Nephron progenitor cell (in vitro differentiated cells): ENCODE results near the gene ITPR1.
A peak's percentile ranks its signal among the peaks of the same experiment; 100 is the strongest.

Source experiments
- DNase-seq: peaks from one replicate; pipeline ENCODE4 v3.0.0; 2021
- H3K27ac Mint-ChIP-seq: 2 replicates; pipeline ENCODE4 v1.8.0; 2021; ENCODE audit warnings: mild to moderate bottlenecking, moderate library complexity, mixed read lengths
- H3K27me3 Mint-ChIP-seq: 2 replicates; pipeline ENCODE4 v1.8.0; 2021; ENCODE audit warnings: mild to moderate bottlenecking, low read depth, mixed read lengths; ENCODE audit not compliant: poor library complexity
- H3K36me3 Mint-ChIP-seq: 2 replicates; pipeline ENCODE4 v1.8.0; 2021; ENCODE audit warnings: low read depth, mixed read lengths
- H3K4me1 Mint-ChIP-seq: 2 replicates; pipeline ENCODE4 v1.8.0; 2021; ENCODE audit warnings: mixed read lengths
- H3K4me3 Mint-ChIP-seq: 2 replicates; pipeline ENCODE4 v1.8.0; 2021; ENCODE audit warnings: mild to moderate bottlenecking, moderate library complexity, mixed read lengths
- H3K9me3 Mint-ChIP-seq: 2 replicates; pipeline ENCODE4 v1.8.0; 2021; ENCODE audit warnings: mild to moderate bottlenecking, moderate library complexity, mixed read lengths
- TF ChIP-seq, protein P1 (sequence below): fragments of 200-600 bp; sonication (generic); IDR thresholded peaks from 2 replicates; pipeline ENCODE4 v1.5.0; 2021; ENCODE audit warnings: antibody characterized with exemption

Gene ITPR1

DNA sequence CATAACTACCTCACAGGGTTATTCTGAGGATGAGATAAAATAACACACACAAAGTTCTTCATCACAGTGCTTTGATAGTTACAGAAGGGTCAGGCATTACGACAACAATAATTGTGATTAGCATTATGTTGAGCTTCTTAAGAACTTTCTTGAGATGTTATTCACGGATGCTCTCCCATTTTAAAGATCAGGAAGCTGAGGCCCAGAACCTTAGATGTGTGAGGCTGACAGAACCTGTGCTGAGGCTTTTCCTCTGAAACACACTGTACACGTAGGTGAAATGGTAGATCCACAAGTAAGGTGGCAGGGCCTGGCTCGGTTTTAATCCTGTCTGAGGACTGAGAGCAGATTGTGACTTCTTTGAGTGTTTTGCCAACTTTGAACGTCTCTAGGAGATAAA, 274.9 kb downstream of the ITPR1 start:
- TF ChIP-seq, protein P1, sequence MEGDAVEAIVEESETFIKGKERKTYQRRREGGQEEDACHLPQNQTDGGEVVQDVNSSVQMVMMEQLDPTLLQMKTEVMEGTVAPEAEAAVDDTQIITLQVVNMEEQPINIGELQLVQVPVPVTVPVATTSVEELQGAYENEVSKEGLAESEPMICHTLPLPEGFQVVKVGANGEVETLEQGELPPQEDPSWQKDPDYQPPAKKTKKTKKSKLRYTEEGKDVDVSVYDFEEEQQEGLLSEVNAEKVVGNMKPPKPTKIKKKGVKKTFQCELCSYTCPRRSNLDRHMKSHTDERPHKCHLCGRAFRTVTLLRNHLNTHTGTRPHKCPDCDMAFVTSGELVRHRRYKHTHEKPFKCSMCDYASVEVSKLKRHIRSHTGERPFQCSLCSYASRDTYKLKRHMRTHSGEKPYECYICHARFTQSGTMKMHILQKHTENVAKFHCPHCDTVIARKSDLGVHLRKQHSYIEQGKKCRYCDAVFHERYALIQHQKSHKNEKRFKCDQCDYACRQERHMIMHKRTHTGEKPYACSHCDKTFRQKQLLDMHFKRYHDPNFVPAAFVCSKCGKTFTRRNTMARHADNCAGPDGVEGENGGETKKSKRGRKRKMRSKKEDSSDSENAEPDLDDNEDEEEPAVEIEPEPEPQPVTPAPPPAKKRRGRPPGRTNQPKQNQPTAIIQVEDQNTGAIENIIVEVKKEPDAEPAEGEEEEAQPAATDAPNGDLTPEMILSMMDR: no peak
- no peak for DNase-seq
- no peaks in the 10 kb centered on the region for H3K4me1 Mint-ChIP-seq
- H3K27ac Mint-ChIP-seq: peak overlapping the region; percentile 75
- peaks cover 32% of the 10 kb centered on the region for H3K9me3 Mint-ChIP-seq
- H3K36me3 Mint-ChIP-seq: peaks cover 84% of the 10 kb centered on the region
- no peak overlapping the region for H3K4me3 Mint-ChIP-seq
- peaks cover 3% of the 10 kb centered on the region for H3K27me3 Mint-ChIP-seq

DNA sequence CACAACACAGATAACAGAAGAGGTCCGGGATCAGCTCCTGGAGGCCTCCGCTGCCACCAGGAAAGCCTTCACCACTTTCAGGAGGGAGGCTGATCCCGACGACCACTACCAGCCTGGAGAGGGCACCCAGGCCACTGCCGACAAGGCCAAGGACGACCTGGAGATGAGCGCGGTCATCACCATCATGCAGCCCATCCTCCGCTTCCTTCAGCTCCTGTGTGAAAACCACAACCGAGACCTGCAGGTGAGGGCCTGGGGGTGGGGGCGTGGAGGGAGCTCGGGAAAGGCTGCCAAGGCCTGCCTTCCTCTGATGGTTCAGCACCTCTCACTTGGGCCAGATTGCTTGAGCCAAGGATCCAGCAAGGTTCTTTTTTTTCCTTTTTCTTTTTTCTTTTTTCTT, 275.4 kb downstream of the ITPR1 start:
- DNase-seq: no peak
- Mint-ChIP-seq H3K27me3 (peaks cover 3% of the 10 kb centered on the region), H3K4me3 (no peak overlapping the region), H3K9me3 (peaks cover 28% of the 10 kb centered on the region), H3K4me1 (no peaks in the 10 kb centered on the region), H3K36me3 (peaks cover 84% of the 10 kb centered on the region), H3K27ac (peak overlapping the region; percentile 75)
- TF ChIP-seq, protein P1: no peak

DNA sequence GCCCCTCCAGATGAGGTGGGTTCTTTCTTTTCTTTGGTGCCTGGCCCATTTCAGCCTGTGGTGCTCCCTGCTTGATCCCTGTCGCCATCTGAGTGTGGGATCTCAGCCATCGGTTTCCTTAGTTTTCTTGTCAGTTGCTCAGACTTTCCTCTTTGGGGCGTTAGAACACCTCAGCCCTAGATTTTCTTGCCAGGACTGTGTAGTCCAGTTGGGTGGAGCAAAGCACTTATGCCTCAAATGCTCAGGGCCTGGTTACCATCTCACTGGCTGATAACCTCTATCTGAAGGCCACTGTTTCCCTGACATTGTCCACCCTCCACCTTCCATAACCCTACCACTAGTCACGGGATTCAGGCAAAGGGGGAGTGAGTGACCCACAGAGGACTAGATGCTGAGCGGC, 277.4 kb downstream of the ITPR1 start:
- Mint-ChIP-seq H3K9me3 (peaks cover 10% of the 10 kb centered on the region), H3K27me3 (peaks cover 3% of the 10 kb centered on the region), H3K4me3 (no peak overlapping the region), H3K27ac (peak overlapping the region; percentile 41), H3K4me1 (peaks cover 2% of the 10 kb centered on the region), H3K36me3 (peaks cover 82% of the 10 kb centered on the region)
- no peak for DNase-seq
- TF ChIP-seq, protein P1: no peak

DNA sequence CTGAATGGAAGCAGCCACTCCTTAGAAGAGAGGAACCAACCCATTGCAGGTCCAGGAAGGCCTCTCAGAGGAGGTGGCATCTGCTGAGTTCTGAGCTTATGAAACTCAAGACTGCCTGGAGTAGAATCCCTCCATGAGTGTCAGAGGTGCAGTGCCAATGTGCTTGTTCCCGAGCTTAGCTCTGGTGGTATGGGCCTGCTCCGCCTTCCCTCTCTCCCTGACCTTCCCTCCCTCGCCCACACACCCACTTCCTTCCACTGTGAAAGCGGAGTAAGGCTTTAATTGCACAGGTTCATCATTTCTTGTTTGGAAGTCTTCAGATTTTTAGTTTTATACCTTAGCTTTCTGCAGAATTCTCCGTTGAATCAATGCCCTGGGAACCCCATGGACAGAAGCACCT, 278.1 kb downstream of the ITPR1 start:
- H3K27ac Mint-ChIP-seq: peak overlapping the region; percentile 77
- peaks cover 5% of the 10 kb centered on the region for H3K4me1 Mint-ChIP-seq
- H3K4me3 Mint-ChIP-seq: no peak overlapping the region
- DNase-seq: no peak
- H3K9me3 Mint-ChIP-seq: peaks cover 3% of the 10 kb centered on the region
- peaks cover 3% of the 10 kb centered on the region for H3K27me3 Mint-ChIP-seq
- peaks cover 82% of the 10 kb centered on the region for H3K36me3 Mint-ChIP-seq
- TF ChIP-seq, protein P1: no peak

DNA sequence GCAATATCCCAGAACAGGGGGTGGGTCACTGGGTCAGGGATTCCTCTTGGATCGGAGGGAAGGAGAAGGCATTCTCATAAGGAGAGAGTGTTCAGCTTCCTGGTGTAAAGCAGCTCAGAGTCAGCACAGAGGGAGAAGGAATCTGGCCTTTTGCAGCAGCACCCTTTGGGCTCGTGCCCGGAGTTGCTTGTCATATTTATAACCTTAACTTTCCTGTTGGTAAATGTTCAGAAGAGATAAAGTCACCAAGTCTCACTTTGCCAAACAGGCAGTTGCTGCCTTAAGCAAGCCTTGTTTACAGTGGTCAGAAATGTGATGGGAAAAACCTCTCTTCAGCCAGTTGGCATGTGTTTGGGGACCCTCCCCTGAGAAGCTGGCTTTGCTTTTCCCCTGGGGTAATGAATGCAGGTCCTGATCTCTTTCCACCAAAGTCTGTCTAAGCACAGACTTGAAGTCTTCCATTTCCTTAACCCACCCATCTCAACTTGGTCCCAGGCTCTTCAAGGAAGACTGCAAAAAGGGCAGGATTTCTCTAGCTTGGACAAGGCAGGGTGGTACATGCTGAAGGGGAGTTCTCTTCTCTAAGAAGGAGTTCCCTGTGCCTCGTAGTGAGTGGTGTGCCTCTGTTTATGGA, 279.1 kb downstream of the ITPR1 start:
- peaks cover 3% of the 10 kb centered on the region for H3K27me3 Mint-ChIP-seq
- no peak for DNase-seq
- TF ChIP-seq, protein P1: no peak
- H3K4me3 Mint-ChIP-seq: no peak overlapping the region
- no peak overlapping the region for H3K27ac Mint-ChIP-seq
- peaks cover 15% of the 10 kb centered on the region for H3K4me1 Mint-ChIP-seq
- no peaks in the 10 kb centered on the region for H3K9me3 Mint-ChIP-seq
- peaks cover 82% of the 10 kb centered on the region for H3K36me3 Mint-ChIP-seq

DNA sequence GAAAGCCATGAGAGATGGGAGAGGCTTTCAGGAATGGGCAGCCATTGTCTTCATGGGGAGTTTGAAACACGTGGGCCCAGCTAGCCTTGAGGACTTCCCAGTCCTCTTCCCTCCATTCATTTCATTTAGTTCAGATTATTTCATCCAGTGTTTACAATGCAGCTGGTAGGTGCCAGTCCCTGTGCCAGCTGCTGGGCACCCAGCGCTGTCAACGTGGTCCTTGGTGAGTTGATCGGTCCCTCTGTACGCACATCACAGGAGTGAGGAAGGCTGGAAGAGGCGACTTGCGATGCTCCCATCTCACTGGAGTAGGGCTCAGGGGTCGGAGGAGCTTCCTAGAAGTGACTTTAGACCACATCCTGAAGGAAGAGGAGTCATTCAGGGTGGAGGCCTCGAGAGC, 279.7 kb downstream of the ITPR1 start:
- Mint-ChIP-seq H3K9me3 (no peaks in the 10 kb centered on the region), H3K36me3 (peaks cover 77% of the 10 kb centered on the region), H3K4me1 (peaks cover 15% of the 10 kb centered on the region), H3K27me3 (peaks cover 3% of the 10 kb centered on the region), H3K4me3 (no peak overlapping the region), H3K27ac (no peak overlapping the region)
- DNase-seq: no peak
- TF ChIP-seq, protein P1: no peak
